GM19372 (cell line): ENCODE results near the gene MINDY4.

Experiments
- ATAC-seq: cut with Tn5 transposase; IDR thresholded peaks from one replicate; pipeline ENCODE4 v1.9.1; 2021; ENCODE audit warnings: mild to moderate bottlenecking, low read depth, moderate library complexity; ENCODE audit not compliant: unreplicated experiment

The MINDY4 gene

GRCh38 chr7:30937416-30937815, 166.2 kb downstream of the MINDY4 start:
- ATAC-seq: no peak

- ATAC-seq: peak; percentile 87
Observed at GRCh38 chr7:30938435-30939316, 167.5 kb downstream of the MINDY4 start.

GRCh38 chr7:30941582-30942323, 170.5 kb downstream of the MINDY4 start:
- ATAC-seq: no peak
